ENCODE measurements around the gene STAB2.

Gene STAB2

GRCh38 chr12:103569278-103569677 lies 17.8 kb upstream of the STAB2 start:
- TF ChIP-seq, protein P1, sequence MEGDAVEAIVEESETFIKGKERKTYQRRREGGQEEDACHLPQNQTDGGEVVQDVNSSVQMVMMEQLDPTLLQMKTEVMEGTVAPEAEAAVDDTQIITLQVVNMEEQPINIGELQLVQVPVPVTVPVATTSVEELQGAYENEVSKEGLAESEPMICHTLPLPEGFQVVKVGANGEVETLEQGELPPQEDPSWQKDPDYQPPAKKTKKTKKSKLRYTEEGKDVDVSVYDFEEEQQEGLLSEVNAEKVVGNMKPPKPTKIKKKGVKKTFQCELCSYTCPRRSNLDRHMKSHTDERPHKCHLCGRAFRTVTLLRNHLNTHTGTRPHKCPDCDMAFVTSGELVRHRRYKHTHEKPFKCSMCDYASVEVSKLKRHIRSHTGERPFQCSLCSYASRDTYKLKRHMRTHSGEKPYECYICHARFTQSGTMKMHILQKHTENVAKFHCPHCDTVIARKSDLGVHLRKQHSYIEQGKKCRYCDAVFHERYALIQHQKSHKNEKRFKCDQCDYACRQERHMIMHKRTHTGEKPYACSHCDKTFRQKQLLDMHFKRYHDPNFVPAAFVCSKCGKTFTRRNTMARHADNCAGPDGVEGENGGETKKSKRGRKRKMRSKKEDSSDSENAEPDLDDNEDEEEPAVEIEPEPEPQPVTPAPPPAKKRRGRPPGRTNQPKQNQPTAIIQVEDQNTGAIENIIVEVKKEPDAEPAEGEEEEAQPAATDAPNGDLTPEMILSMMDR (conservative IDR thresholded peaks at IDR 0.05) = no peak
- H3K27ac ChIP-seq = no peak overlapping the region

DNA sequence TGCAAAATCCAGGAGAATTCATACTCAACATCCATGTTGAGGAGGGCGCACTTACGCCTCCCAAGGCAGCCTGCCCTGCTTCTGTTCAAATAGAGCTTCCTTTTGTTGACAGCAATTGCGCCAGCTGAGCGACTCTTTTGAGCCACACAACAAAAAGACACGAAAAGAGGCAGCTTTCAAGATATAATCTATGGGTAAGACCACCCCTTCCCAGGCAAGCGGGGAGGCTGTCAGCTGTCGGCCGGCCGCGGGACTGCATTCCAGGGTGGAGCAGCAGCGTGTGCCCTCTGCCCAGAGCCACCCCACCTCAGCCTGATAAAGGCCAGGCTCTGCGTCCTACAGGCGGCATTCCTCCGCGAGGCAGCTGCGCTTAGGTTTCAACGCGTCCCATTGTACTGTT lies 15.8 kb upstream of the STAB2 start:
- H3K27ac ChIP-seq = no peak overlapping the region
- TF ChIP-seq, protein P1 (conservative IDR thresholded peaks at IDR 0.05) = no peak

DNA sequence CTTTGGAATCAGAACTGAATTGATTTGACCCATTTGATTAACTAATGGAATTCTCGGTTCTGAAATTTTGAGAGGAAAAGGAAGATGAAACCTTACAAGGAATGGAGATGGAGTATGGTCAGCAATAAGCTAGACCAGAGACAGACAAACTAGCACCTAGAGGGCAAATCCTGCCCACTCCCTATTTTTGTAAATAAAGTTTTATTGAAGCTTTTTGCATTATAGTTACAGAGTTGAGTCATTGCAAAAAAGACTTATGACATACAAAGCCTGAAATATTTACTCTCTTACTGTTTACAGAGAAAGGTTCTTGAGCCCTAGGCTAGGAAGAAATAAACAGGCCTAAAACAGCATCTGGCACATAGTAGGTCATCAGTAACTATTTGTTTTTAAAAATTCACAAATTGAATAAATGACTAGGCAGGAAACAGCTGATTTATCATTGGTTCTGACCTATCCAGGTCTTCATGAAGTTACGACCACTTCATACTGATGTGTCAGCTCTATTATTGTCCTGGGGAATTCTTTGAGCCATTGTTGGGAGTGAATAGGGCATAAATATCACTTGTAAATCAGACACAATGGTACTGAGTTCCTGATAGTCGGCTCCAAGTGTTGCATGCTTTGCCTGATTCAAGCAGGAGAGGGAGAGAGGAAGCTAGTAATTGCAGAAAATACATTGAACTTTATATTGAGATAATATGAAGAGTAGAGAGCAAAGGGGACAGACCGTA lies 14.6 kb upstream of the STAB2 start:
- TF ChIP-seq, protein P1 (conservative IDR thresholded peaks at IDR 0.05) = no peak
- H3K27ac ChIP-seq = no peak overlapping the region

- no peak overlapping the region for H3K27ac ChIP-seq
- TF ChIP-seq, protein P1 (conservative IDR thresholded peaks at IDR 0.05) = no peak
Measured at GRCh38 chr12:103573185-103573584, 13.9 kb upstream of the STAB2 start.

DNA sequence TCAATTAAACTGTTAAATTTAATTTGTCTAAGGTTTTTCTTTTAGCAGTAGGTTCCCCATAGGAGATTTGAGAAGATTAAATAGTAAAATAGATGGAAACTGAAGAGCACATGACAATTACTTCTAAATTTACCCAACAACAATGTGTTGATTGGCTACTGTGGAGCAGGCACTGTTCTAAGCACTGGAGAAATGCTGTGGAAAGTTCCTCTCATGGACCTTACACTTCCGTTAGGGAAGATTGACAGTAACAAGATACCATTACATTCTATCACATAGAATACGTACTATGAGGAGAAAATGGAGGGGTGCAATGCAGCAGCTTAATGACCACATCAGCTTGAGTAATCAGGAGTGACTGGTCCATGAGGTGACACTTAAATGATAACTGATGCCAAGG lies 8.1 kb upstream of the STAB2 start:
- TF ChIP-seq, protein P1 (conservative IDR thresholded peaks at IDR 0.05) = no peak
- no peak overlapping the region for H3K27ac ChIP-seq

GRCh38 chr12:103580026-103580425 lies 7.0 kb upstream of the STAB2 start:
- H3K27ac ChIP-seq = no peak overlapping the region
- TF ChIP-seq, protein P1 (conservative IDR thresholded peaks at IDR 0.05) = no peak

GRCh38 chr12:103583008-103583407 lies 4.1 kb upstream of the STAB2 start:
- no peak overlapping the region for H3K27ac ChIP-seq
- TF ChIP-seq, protein P1 (conservative IDR thresholded peaks at IDR 0.05) = no peak
